NCI-H2196 (cell line): ENCODE measurements around the gene NECAB3.
"Not testable (repeated sequence)": the region's sequence is repeated elsewhere in the genome, so short reads cannot be mapped to it uniquely, and the experiment has no call there.

Experiments used
- DNase-seq: peaks from one replicate; lab custom pipeline; 2025; ENCODE audit not compliant: unreplicated experiment; lab: John Stamatoyannopoulos, UW

Gene NECAB3

DNA sequence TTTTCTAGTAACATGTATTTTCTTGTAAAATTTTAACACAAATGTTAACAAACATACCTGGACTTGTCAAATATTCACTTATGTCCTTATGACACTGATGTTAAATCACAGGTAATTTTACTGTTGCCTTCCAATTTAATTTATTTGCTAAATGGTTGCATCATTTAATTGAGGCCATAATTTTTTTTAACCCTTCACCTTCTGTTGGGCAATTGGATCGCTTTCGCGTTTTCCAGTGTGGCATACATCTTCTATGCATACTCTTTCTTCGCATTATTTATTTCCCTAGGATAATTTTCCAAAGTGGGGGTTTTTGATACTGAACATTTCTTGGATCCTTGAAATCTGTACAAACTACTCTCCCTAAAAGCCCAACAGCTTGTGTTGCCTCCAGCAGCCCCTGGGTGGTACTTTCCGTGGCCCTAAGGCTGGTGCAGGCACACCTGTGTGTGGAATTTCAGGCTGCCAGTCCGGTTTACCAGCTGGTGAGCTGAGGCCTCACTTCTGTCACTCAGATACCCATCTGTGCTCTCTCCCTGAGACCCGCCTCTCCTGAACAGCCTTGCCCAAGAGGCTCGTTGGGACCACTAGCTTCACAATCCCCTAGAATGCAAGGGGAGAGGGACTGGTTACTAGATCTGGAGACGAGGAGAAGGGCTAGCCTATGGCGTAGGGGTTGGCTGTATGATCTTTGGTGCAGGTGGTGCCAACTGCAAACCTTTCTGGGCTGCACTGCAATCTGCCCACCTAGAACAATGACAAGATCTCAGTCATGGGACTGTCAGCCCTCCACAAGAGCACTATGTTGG, 23.3 kb downstream of the NECAB3 start:
- DNase-seq, result no peak

DNA sequence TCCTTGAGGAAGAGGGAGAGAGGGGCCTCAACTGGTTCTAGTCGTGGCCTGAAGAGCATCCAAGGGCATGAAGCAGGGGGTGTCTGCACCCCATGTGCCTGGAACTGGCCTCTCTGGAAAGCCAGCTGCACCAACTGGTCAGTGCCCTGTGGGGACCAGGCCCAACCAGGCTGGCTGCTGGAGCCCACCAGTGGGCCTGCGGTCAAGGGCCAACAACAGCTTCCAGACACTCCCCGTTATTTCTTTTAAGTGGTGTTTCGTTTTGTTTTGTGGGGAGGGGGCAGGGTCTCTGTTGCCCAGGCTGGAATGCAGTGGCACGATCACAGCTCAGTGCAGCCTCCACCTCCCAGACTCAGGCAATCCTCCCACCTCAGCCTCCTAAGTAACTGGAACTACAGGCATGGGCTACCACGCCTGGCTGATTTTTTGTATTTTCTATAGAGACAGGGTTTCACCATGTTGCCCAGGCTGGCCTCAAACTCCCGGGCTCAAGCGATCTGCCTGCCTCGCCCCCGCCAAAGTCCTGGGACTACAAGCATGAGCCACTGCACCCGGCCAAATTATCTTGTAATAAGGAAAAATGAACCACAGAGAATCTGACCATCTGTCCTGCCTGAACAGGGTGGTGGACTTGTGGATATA, 24.0 kb downstream of the NECAB3 start:
- no peak for DNase-seq

DNA sequence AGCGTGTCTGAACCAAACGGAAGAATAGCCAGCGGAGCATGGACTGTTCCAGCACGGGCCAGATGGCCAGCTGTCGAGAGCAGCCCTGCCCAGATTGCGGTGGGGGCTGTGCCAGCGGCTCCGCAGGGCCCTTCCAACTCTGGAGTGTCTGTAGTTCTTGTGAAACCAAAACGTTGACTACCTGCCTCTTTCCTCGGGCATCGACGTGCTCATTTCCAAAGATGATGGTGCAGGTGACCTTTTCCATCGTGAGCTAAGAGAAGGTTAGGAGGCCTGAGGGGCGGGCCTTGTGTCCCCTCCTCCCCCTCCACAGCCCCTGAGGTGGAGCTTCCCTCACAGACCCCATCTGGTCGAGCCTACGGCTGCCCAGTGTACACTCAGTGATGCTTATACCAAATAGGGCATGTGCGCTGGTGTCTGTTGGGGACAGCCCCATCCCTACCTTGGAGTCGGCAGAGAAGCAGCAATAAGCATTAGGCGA, 25.0 kb downstream of the NECAB3 start:
- no peak for DNase-seq

DNA sequence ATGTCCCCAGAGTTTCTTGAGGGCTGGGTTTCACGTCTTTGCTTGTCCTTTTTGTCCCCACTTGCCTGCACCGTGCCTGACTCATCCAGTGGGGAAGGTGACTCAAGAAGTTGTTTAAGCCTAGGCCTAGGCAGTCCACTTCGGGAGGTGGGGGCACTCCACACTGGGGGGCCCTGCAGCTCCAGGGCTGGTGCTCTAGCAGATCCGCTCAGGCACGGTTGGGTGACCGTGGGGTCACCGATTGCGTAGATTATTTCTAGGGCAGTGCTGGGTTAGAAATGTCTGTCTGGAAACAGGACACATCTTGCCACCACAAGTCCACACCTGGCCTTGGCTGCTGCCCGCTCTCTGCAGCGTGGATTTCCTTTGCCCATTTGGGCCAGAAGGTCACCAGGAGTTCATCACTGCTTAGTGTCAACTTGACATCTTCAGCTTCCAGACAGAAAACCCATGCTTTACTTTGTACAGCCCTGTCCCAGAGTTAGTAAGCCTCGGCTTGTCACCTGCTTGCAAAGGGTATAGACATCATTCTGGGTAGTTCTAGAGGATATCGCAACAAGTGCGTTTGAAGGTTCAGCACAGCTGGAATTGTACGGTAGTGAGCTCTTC, 25.7 kb downstream of the NECAB3 start:
- DNase-seq, result no peak

DNA sequence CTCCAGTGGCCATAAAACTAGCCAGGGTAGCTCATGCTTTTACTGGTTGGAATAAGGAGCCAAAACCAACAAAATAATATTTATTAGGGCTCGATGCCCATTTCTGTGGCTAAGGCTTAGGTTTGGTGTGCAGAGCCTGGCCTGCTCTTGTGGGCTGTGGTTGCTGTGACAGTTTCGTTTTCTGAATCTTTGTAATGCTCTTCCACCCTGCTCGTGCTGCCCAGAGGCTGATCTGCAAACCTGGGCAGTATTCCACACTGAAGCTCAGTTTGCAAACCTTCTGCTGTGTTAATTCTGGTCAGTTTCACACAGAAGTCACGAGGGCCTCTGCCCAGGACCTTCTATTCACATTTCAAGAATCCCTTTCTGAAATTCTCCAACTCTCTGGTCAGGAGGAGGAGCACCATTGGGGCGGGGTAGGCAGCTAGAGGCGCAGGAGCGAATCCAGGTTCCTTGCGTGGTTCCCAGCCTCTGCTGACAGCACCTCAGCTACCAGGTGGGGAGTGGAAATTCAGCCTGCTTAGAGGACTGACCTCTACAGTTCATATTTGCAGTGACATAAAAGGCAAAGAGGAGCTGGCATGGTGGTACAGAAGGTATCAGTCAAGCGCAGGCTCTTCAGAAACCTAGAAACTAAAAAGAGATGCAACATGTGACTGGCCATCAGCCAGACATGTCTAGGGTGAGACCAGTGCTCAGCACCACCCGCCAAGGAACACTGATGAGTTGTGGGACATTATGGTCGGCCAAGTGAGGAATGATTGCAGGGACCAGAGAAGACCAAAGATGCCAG, 26.4 kb downstream of the NECAB3 start:
- DNase-seq, result peak; percentile 64

DNA sequence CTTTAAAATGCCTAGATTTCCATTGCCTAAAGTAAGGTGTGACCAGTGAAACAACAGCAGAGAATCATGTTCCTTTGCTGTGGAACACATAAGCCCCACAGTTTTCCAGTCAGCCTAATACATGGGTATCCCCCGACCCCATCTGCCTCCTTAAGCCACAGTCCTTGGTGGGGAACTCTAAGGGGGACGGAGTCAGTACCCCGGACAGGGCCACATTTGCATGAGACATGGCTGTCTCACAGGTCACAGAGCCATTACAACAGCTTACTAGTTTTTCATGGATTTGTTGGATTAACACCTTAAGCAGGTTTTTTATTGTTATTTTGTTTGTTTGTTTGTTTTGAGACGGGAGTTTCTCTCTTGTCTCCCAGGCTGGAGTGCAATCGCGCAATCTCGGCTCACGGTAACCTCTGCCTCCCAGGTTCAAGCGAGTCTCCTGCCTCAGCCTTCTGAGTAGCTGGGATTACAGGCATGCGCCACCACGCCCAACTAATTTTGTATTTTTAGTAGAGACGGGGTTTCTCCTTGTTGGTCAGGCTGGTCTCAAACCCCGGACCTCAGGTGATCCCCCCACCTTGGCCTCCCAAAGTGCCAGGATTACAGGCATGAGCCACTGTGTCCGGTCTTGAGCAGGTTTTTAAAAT, 27.1 kb downstream of the NECAB3 start:
- not testable (repeated sequence) for DNase-seq

DNA sequence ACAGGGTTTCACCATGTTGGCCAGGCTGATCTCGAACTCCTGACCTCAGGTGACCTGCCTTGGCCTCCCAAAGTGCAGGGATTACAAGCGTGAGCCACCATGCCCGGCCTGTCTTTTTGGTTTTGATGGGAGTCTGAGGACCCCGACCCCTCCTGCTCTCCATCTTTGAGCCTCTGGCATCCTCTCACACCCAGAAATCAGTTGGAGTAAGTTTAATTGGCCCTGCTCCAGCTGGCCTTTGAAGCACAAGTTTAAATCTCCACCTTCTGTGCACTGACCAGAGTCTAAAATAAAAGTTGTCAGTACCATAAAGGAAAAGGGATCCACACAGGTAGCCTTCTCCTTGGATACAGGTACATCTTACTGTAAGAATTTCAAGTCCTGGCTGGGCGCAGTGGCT, 28.0 kb downstream of the NECAB3 start:
- DNase-seq, result no peak

DNA sequence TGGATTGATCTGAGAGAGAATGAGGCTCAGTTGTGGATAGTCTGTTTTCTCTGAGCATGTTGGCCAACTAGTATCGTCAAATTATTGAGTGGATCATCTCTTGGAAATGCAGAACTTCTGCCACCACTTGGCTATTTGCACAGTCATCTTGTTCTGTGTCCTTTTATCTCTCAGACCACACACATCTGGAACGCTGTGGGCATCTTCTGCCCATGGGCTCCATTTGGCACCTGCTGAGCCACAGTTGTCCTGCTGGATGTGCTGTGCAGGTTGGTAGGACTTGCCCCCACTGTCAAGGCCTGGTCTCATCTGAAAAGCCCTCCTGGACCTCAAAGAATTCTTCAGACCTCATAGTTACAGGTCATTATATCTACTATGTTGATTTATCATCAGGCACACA, 28.8 kb downstream of the NECAB3 start:
- DNase-seq, result no peak

DNA sequence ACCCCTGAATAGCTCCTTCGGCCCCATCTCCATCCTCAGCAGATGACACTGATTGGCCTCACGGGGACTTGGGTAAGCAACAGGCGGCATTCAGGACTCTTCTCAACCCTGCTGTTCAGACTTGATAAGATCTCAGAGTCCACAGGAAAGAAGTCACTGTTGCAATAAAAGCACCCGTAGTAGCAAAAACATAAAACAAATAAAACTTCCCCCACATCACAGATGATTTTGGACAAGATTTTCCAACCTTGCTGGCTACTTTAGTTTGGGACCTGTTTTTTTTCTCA, 29.2 kb downstream of the NECAB3 start:
- no peak for DNase-seq

DNA sequence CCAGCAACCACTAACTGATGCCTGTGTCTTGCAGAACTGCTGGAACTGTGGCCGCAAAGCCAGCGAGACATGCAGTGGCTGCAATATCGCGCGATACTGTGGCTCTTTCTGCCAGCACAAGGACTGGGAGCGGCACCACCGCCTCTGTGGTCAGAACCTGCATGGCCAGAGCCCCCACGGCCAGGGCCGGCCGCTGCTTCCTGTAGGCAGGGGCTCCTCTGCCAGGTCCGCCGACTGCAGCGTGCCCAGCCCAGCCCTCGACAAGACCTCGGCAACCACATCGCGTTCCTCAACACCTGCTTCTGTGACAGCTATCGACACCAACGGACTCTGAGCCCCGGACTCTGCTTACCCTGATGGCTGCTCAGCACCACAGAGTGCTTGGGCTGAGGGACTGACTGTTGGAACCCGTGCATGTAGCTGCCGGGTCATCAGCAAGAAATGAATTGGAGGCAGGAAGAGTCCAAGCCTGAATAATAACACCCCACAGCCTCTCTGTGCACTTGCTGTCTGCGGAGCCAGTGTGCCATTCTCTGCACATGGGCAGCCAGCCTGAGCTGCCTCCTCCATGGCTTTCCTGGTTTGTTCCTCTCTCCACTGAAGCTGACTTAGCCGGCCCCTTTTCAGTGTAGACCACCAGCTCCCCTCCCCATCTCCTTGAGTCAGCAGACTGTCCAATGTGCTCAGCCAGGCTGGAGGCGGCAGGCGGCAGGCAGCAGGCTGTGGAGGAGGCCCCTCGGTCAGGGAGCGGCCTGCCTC, 29.7 kb downstream of the NECAB3 start:
- no peak for DNase-seq

DNA sequence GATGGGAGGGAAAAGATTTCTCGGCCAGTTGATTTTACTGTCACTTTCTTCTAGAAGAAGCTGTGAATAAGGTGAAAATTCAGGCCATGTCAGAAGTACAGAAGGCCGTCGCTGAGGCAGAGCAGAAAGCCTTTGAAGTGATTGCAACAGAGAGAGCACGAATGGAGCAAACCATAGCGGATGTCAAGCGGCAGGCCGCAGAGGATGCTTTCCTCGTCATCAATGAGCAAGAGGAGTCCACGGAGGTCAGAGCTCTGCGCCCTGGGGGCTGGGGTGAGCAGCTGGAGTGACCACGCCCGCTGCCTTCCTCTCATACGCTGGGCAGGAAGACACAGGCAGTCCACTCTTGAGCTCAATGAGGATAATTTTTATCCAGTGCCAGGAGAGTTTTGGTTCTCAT, 33.9 kb downstream of the NECAB3 start:
- DNase-seq, result no peak

DNA sequence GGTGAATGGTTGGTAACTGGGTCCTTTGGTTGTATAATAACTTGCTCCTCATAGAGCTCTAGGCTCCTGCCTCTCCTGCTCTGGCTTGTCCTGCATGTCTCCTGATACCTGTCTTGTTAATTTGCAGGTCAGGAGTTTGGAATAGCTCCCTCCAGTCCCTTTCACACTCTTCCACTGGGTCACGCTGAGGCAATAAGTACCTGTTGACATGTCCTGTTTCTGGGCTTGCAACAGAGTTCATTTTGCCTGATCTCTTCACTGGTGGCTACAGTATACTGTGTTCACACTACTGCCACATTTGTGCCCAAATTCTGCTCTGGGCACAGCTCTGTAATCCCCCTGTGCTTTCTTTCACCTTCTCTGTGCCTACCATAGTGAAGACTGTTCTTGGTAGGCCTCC, 37.5 kb downstream of the NECAB3 start:
- DNase-seq, result no peak

DNA sequence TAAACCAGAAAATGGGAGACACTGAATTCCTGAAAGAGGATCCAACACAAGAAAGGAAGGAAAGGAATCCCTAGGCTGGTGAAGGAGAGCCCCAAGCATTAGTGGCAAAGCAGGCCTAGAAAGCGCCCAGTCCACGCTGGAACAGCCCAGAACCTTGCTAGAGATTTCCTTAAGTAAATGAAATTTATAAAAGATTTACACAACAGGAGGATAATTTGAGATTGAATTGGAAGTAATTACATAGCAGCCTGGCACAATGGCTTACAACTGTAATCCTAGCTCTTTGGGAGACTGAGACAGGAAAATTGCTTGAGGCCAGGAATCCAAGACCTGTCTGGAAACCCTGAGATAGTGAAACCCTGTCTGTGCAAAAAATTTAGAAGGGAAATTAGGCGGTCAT, 38.9 kb downstream of the NECAB3 start:
- DNase-seq, result no peak

DNA sequence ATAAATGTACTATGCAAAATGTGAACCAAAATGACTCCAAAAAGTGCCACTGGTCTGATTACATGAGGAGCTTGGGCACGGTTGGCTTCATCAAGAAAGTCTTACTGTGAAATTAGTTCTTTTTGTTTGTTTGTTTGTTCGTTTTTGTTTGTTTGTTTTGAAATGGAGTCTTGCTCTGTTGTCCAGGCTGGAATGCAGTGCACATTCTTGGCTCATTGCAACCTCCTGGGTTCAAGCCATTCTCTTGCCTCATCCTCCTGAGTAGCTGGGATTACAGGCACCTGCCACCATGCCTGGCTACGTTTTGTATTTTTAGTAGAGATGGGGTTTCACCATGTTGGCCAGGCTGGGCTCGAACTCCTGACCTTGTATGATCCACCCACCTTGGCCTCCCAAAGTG, 42.3 kb downstream of the NECAB3 start:
- not testable (repeated sequence) for DNase-seq

DNA sequence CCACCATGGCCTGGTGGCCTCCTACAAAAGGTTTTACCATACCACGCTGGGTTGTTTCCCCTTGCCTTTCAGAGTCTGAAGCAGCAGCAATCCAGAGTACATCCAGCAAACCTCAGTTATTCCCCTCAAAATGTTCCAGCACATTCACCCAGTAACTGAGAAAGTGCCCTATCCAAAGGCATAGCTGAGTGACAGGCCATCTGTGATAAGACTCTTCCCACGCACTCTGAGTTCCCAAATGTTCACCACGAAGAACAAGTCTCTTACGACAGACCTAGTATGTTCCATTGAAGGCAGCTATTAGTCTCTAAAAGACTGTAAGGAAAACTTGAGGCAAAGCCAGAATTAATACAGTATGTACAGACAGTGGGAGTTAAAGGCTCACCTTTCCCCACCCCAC, 43.7 kb downstream of the NECAB3 start:
- no peak for DNase-seq

DNA sequence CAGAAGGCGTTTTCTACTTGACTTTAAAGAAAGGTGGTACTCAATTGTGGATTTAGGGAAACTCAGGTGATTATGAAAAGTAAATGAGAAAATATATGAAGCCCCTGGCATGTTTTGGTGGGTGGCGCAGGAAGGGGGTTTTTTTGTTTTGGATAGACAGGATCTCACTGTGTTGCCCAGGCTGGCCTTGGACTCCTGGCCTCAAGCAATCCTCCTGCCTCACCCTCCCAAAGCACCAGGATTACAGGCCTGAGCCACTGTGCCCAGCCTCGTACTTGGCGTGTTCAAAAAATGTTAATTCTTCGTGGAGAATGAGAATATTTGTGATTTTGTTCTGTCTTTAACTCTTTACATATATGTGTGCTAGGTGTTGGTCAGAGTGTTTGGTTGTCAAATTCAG, 44.2 kb downstream of the NECAB3 start:
- no peak for DNase-seq

DNA sequence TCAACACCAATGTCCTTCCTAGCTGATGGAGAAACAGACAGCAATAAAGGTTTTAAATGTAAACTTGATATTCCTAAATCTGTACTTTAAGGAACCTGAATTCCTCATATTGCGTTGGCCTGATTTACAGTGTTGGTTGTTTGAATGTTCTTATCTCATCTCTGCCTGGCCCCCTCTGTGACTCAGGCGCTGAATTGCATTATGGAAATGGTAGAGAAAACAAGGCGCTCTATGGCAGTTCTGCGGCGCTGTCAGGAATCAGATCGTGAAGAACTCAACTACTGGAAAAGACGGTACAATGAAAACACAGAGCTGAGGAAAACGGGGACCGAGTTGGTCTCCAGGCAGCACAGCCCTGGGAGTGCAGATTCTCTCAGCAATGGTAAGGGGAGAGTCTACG, 44.7 kb downstream of the NECAB3 start:
- no peak for DNase-seq

DNA sequence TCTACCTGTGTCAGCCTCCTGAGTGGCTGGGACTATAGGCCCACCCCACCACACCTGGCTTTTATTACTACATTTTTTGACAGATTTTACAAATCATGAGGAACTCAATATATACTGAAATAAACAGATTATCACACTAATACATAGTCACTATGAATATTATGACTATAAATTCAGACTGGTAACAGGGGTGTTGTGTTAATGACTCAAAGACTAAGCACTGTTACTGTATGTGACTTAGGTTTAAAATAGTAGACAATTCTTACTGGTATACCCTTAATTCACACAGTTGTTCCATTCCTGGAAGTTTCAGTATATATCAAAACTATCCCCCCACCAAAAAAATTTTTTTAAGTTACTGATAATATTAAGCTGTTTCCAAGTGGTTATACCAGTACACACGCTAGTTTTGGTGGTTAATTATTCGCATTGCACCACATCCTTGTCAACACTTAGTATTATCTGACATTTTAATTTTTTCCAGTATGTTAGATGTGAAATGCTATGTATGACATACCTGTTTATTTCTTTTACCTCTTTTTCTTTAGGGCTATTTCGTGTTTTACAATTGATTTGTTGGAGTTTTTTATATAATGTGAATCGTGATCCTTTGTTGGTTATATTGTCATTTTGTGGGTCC, 46.5 kb downstream of the NECAB3 start:
- no peak for DNase-seq

DNA sequence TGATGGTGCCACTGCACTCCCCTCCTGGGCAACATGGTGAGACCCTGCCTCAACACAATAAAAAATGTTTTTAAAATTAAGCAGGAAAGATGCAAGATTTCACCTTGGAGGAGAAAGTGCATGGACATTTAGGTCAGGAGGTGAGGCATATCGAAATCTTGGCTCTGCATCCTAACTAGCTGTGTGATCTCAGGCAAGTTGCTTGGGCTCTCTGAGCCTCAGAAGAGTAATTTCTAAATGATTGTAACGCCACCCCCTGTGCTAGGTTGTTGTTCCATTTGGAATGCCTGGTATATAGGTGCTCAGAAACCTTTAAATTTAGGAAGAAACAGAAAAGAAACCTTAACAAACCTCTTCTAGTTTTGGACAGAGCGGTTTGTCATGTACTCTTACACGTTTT, 48.0 kb downstream of the NECAB3 start:
- DNase-seq, result no peak

DNA sequence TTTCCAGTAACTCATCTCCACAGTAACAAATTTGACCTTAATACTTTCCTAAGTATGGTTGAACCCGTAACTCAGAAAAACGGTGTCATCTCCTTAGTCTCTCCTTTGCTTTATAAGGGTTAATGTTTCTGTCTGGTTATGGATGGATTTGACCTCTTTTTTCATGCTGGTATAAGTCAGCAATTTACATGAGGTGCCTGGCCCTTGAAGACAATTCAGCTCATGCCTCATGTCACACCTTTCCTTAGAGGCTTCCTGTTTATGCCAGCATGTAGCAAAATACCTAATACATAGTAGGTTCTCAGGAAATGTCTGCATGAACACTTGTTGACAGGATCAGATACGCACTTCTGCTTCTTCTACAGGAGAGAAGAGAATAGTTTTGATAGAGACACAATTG, 49.8 kb downstream of the NECAB3 start:
- DNase-seq, result no peak
